HL-60 (cell line): ENCODE results near the gene SPEM2.

Experiments used
- DNase-seq, 2 experiments: peaks; one replicate each; pipeline ENCODE4 v3.0.0-alpha.2; 2010 to 2020; ENCODE audit warnings: low read depth in 1 of 2, low spot score in 1 of 2
- H3K27ac ChIP-seq: fragments of 250-450 bp; sonication (Bioruptor Pico); replicated peaks from 2 replicates; pipeline ENCODE4 v1.5.1; 2020; ENCODE audit warnings: mild to moderate bottlenecking, moderate library complexity
- H3K27me3 ChIP-seq: fragments of 250-450 bp; sonication (Bioruptor Pico); 2 replicates; pipeline ENCODE4 v1.5.1; 2021; ENCODE audit warnings: mild to moderate bottlenecking, moderate library complexity; ENCODE audit not compliant: insufficient read depth, poor library complexity, severe bottlenecking
- H3K4me3 ChIP-seq: replicated peaks from 2 replicates; pipeline ENCODE4 v1.5.1; 2011; ENCODE audit warnings: mild to moderate bottlenecking, control low read depth, low read length; ENCODE audit not compliant: insufficient read depth
- CTCF ChIP-seq: IDR thresholded peaks from one replicate; pipeline ENCODE4 v1.5.1; 2011; ENCODE audit warnings: low read length, control low read depth, inconsistent platforms; ENCODE audit not compliant: insufficient read depth
- GABPA ChIP-seq: IDR thresholded peaks from 2 replicates; pipeline ENCODE4 v1.6.1; 2012; ENCODE audit warnings: low read depth
- POLR2AphosphoS5 ChIP-seq: IDR thresholded peaks from 2 replicates; pipeline ENCODE4 v1.6.1; 2012; ENCODE audit warnings: low read depth
- SPI1 ChIP-seq: IDR thresholded peaks from 2 replicates; pipeline ENCODE4 v1.6.1; 2012; ENCODE audit warnings: low read depth, mild to moderate bottlenecking, borderline replicate concordance
- TF ChIP-seq, protein P1 (sequence below): IDR thresholded peaks from 2 replicates; pipeline ENCODE4 v1.6.1; 2012; ENCODE audit warnings: low read depth; ENCODE audit not compliant: insufficient replicate concordance

The SPEM2 gene

DNA sequence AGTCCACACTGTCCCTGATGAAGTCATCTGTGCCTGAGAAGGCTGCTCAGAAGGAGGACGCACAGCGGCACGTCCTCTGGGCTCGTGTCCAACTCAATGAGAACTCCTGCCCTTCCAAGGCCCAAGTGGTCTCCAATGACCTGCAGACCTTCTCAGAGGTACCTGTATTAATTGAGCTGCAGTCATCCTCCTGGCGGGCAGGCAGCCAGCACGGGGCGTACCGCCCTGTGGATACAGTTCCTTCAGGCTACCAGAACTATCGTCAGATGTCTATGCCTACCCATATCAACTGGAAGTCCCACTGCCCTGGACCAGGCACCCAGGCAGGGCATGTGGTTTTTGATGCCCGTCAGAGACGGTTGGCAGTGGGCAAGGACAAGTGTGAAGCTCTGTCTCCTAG, 6.9 kb downstream of the SPEM2 start:
- no peak for DNase-seq
- no peak for TF ChIP-seq POLR2AphosphoS5
- TF ChIP-seq CTCF = no peak
- no peak for TF ChIP-seq SPI1
- TF ChIP-seq, protein P1, sequence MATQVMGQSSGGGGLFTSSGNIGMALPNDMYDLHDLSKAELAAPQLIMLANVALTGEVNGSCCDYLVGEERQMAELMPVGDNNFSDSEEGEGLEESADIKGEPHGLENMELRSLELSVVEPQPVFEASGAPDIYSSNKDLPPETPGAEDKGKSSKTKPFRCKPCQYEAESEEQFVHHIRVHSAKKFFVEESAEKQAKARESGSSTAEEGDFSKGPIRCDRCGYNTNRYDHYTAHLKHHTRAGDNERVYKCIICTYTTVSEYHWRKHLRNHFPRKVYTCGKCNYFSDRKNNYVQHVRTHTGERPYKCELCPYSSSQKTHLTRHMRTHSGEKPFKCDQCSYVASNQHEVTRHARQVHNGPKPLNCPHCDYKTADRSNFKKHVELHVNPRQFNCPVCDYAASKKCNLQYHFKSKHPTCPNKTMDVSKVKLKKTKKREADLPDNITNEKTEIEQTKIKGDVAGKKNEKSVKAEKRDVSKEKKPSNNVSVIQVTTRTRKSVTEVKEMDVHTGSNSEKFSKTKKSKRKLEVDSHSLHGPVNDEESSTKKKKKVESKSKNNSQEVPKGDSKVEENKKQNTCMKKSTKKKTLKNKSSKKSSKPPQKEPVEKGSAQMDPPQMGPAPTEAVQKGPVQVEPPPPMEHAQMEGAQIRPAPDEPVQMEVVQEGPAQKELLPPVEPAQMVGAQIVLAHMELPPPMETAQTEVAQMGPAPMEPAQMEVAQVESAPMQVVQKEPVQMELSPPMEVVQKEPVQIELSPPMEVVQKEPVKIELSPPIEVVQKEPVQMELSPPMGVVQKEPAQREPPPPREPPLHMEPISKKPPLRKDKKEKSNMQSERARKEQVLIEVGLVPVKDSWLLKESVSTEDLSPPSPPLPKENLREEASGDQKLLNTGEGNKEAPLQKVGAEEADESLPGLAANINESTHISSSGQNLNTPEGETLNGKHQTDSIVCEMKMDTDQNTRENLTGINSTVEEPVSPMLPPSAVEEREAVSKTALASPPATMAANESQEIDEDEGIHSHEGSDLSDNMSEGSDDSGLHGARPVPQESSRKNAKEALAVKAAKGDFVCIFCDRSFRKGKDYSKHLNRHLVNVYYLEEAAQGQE = no peak
- no peak for TF ChIP-seq GABPA
- H3K27ac ChIP-seq = no peak overlapping the region
- no peak overlapping the region for H3K4me3 ChIP-seq
- no peaks in the 10 kb centered on the region for H3K27me3 ChIP-seq

- no peak for TF ChIP-seq CTCF
- TF ChIP-seq, protein P1 = peak; percentile 16
- Histone ChIP-seq H3K27me3 (peaks cover 8% of the 10 kb centered on the region), H3K4me3 (peak overlapping the region; percentile 38), H3K27ac (peak overlapping the region; percentile 74)
- DNase-seq = peak; percentile 30 to 61
These were observed 10.5 kb downstream of the SPEM2 start for GRCh38 chr17:7435676-7436555.

DNA sequence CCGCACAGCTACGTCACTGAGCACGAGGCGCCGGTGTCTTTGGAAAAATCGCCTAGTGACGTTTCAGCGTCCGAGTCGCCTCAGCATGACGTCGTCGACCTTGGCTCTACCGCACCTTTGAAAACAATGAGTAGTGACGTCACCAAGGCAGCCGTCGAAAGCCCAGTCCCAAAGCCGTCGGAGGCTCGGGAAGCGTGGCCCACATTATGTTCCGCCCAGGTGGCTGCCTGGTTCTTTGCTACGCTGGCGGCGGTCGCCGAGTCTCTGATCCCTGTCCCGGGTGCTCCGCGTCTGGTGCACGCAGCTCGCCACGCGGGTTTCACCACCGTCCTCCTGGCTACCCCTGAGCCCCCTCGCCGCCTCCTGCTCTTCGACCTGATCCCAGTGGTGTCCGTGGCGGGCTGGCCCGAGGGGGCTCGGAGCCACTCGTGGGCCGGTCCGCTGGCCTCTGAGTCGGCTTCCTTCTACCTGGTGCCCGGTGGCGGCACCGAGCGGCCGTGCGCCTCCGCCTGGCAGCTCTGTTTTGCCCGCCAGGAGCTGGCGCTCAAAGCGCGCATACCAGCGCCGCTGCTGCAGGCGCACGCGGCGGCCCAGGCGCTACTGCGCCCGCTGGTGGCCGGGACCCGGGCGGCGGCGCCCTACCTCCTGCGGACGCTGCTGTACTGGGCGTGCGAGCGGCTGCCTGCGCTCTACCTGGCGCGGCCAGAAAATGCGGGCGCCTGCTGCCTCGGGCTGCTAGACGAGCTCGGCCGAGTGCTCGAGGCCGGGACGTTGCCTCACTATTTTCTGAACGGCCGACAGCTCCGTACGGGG, 11.3 kb downstream of the SPEM2 start:
- Histone ChIP-seq H3K4me3 (peak overlapping the region; percentile 25), H3K27me3 (peaks cover 8% of the 10 kb centered on the region), H3K27ac (peak overlapping the region; percentile 74)
- peak; percentile 65 to 73 for DNase-seq
- TF ChIP-seq CTCF (peak; percentile 43), POLR2AphosphoS5 (no peak; the same call in 1 of the 2 replicates)
